Hepatocyte (in vitro differentiated cells): ENCODE measurements around the gene ADGRL3. TPM values are rescaled to one million over a fixed set of nuclear protein-coding genes. Genes with fewer than 3 reads are reported as not detected.

Source experiments
- DNase-seq: peaks from one replicate; pipeline ENCODE4 v3.0.0-alpha.2; 2016; ENCODE audit warnings: low spot score
- H2AFZ ChIP-seq: fragments of 200-600 bp; sonication (generic); 2 replicates; pipeline ENCODE4 v1.6.0; 2016; ENCODE audit warnings: antibody characterized with exemption, mild to moderate bottlenecking
- H3K27ac ChIP-seq: fragments of 200-600 bp; sonication (generic); 2 replicates; pipeline ENCODE4 v1.5.1; 2016; ENCODE audit warnings: mild to moderate bottlenecking
- H3K27me3 ChIP-seq: fragments of 200-600 bp; sonication (generic); 2 replicates; pipeline ENCODE4 v1.6.1; 2016
- H3K36me3 ChIP-seq: fragments of 200-600 bp; sonication (generic); replicated peaks from 2 replicates; pipeline ENCODE4 v1.5.1; 2016; ENCODE audit warnings: low read depth; ENCODE audit not compliant: insufficient read depth
- H3K4me1 ChIP-seq: fragments of 200-600 bp; sonication (generic); 2 replicates; pipeline ENCODE4 v1.5.1; 2016; ENCODE audit warnings: mild to moderate bottlenecking, moderate library complexity; ENCODE audit not compliant: insufficient read depth
- H3K4me2 ChIP-seq: fragments of 200-600 bp; sonication (generic); 2 replicates; pipeline ENCODE4 v1.6.0; 2016
- H3K4me3 ChIP-seq: fragments of 200-600 bp; sonication (generic); 2 replicates; pipeline ENCODE4 v1.5.1; 2016; ENCODE audit warnings: mild to moderate bottlenecking
- H3K79me2 ChIP-seq: fragments of 200-600 bp; sonication (generic); 2 replicates; pipeline ENCODE4 v1.6.0; 2017; ENCODE audit warnings: mild to moderate bottlenecking
- H3K9me2 ChIP-seq: fragments of 200-600 bp; sonication (generic); replicated peaks from 2 replicates; pipeline ENCODE4 v1.6.0; 2017; ENCODE audit warnings: mild to moderate bottlenecking; ENCODE audit not compliant: insufficient read depth
- H3K9me3 ChIP-seq: fragments of 200-600 bp; sonication (generic); 2 replicates; pipeline ENCODE4 v1.5.1; 2016; ENCODE audit warnings: low read depth, mild to moderate bottlenecking
- H4K20me1 ChIP-seq: fragments of 200-600 bp; sonication (generic); 2 replicates; pipeline ENCODE4 v1.6.0; 2016; ENCODE audit warnings: mild to moderate bottlenecking; ENCODE audit not compliant: insufficient read depth, poor library complexity, severe bottlenecking
- EZH2 ChIP-seq: fragments of 200-600 bp; sonication (generic); IDR thresholded peaks from 2 replicates; pipeline ENCODE4 v1.6.1; 2016; ENCODE audit warnings: antibody characterized with exemption, mild to moderate bottlenecking, borderline replicate concordance
- EZH2phosphoT487 ChIP-seq: fragments of 200-600 bp; sonication (generic); IDR thresholded peaks from one replicate; pipeline ENCODE4 v1.6.1; 2018; ENCODE audit warnings: antibody characterized with exemption, mild to moderate bottlenecking, low read depth, moderate library complexity; ENCODE audit not compliant: unreplicated experiment, severe bottlenecking
- WGBS: methylation state at CpG from one replicate; pipeline ENCODE4 v1.1.6; 2016; ENCODE audit warnings: low lambda C conversion rate; ENCODE audit errors: missing lambda C conversion rate; 5-methylcytosine and 5-hydroxymethylcytosine counted together
- polyA plus RNA-seq: library from polyadenylated mRNA; unstranded; fragments of >200 nt; fragmentation: Nextera tagmentation; extraction: Ambion mirVana; gene quantifications from 2 replicates; pipeline ENCODE4 v1.2.1, GENCODE V29; 2016
- total RNA-seq: library from RNA; depleted of rRNA; stranded (reverse); fragments of >200 nt; gene quantifications from 2 replicates; pipeline ENCODE4 v1.2.3, GENCODE V29; 2014
- TF ChIP-seq, protein P1 (sequence below): fragments of 200-600 bp; sonication (generic); IDR thresholded peaks from 2 replicates; pipeline ENCODE4 v1.5.1; 2016; ENCODE audit warnings: antibody characterized with exemption, mild to moderate bottlenecking; ENCODE audit not compliant: poor library complexity

The ADGRL3 gene
- total and polyA plus RNA-seq, 2 experiments from 2014 or later: 4.4 to 21.2 TPM

DNA sequence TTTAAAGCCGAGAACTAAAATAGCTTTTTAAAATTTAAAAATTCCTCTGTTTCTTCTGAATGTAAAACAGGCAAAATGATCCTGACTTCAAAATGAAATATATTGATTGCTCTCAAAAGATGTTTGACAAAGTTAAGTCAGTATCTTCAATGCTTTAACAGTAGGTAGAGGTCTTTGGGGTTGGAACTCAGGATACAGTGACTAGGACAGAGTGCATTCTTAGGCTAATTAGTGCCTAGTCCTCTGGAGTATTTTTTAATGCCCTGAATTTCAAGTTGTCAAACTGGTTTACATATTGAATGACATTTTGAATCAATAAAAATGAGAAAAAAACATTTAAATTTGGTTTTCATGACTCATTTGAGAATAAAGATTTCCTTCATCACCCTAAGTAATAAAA is 877.3 kb downstream of the ADGRL3 start:
- no peaks in the 10 kb centered on the region for H3K79me2 ChIP-seq
- no peak overlapping the region for H2AFZ ChIP-seq
- no peaks in the 10 kb centered on the region for H3K4me1 ChIP-seq
- no peaks in the 10 kb centered on the region for H4K20me1 ChIP-seq
- no peak overlapping the region for H3K4me3 ChIP-seq
- no peaks in the 10 kb centered on the region for H3K27me3 ChIP-seq
- TF ChIP-seq, protein P1, sequence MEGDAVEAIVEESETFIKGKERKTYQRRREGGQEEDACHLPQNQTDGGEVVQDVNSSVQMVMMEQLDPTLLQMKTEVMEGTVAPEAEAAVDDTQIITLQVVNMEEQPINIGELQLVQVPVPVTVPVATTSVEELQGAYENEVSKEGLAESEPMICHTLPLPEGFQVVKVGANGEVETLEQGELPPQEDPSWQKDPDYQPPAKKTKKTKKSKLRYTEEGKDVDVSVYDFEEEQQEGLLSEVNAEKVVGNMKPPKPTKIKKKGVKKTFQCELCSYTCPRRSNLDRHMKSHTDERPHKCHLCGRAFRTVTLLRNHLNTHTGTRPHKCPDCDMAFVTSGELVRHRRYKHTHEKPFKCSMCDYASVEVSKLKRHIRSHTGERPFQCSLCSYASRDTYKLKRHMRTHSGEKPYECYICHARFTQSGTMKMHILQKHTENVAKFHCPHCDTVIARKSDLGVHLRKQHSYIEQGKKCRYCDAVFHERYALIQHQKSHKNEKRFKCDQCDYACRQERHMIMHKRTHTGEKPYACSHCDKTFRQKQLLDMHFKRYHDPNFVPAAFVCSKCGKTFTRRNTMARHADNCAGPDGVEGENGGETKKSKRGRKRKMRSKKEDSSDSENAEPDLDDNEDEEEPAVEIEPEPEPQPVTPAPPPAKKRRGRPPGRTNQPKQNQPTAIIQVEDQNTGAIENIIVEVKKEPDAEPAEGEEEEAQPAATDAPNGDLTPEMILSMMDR: no peak
- TF ChIP-seq EZH2phosphoT487: no peak
- no peak for TF ChIP-seq EZH2
- H3K4me2 ChIP-seq: no peak overlapping the region
- H3K36me3 ChIP-seq: no peaks in the 10 kb centered on the region
- no peak for DNase-seq
- H3K9me2 ChIP-seq: no peaks in the 10 kb centered on the region
- H3K27ac ChIP-seq: no peak overlapping the region
- 100% methylated on average over 1 of the region's 1 CpG for WGBS
- H3K9me3 ChIP-seq: no peaks in the 10 kb centered on the region

DNA sequence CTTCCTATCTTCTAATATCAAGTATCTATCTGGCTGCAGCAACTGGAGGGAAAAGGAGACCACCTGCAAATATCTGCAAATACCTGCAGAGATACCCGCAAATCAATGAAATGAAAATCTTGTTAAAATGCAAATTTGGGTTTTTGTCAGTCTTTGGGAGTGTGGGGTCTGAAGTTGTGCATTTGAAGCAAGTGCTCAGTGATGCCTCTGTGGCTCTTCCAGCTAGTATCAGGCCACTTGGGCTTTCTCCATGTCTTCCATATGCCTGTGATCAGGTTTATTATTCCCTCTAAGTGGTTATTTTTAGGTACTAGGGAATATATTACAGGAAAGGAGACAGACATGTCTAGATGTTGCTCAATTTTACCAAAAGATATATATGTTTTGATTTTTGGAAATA is 880.3 kb downstream of the ADGRL3 start:
- no peak for DNase-seq
- TF ChIP-seq, protein P1: no peak
- no peak for TF ChIP-seq EZH2

DNA sequence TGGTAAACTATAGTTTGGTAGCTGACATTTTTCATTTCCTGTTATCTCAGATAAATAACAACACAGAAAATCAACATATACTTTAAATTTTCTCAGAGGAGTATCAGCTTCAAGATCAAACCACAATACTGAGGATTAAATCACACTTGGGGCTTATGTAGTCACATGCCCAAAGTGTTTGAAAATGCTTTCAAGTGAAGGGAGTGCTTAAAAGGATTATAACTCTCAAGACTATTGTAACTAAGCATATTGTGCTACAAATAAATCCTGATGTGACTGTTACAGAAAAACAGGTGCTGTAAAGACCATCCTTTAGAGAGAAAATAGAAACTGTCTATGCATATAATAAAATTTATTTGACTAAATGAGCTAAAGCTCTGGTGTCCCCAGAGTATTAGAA is 887.6 kb downstream of the ADGRL3 start:
- H3K4me2 ChIP-seq: no peak overlapping the region
- no peaks in the 10 kb centered on the region for H4K20me1 ChIP-seq
- H3K27ac ChIP-seq: no peak overlapping the region
- H3K4me3 ChIP-seq: no peak overlapping the region
- no peaks in the 10 kb centered on the region for H3K4me1 ChIP-seq
- no peak for DNase-seq
- no peaks in the 10 kb centered on the region for H3K79me2 ChIP-seq
- H2AFZ ChIP-seq: no peak overlapping the region
- H3K36me3 ChIP-seq: no peaks in the 10 kb centered on the region
- no peaks in the 10 kb centered on the region for H3K9me3 ChIP-seq
- H3K9me2 ChIP-seq: no peaks in the 10 kb centered on the region
- no peak for TF ChIP-seq EZH2phosphoT487
- no peak for TF ChIP-seq EZH2
- TF ChIP-seq, protein P1: no peak
- no peaks in the 10 kb centered on the region for H3K27me3 ChIP-seq

More for the DNA sequence above, 880.3 kb downstream of the ADGRL3 start:
- Histone ChIP-seq H2AFZ (no peak overlapping the region), H3K27me3 (no peaks in the 10 kb centered on the region), H3K9me2 (no peaks in the 10 kb centered on the region), H3K9me3 (no peaks in the 10 kb centered on the region), H4K20me1 (no peaks in the 10 kb centered on the region), H3K79me2 (no peaks in the 10 kb centered on the region), H3K36me3 (no peaks in the 10 kb centered on the region), H3K4me2 (no peak overlapping the region), H3K4me1 (no peaks in the 10 kb centered on the region), H3K27ac (no peak overlapping the region), H3K4me3 (no peak overlapping the region)
- WGBS: 30% methylated on average over 1 of the region's 1 CpG

DNA sequence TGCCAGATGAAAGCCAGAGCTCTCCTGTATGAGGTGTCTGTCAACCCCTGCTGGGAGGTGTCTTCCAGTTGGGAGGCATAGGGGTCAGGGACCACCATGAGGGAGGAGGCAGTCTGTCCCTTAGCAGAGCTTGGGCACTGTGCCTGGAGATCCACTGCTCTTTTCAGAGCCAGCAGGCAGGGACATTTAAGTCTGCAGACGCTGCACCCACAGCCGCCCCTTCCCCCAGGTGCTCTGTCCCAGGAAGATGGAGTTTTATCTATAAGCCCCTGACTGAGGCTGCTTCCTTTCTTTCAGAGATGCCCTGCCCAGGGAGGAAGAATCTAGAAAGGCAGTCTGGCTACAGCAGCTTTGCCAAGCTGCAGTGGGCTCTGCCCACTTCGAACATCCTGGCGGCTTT is 893.6 kb downstream of the ADGRL3 start:
- no peaks in the 10 kb centered on the region for H3K4me1 ChIP-seq
- H4K20me1 ChIP-seq: no peaks in the 10 kb centered on the region
- DNase-seq: no peak
- no peak overlapping the region for H3K4me2 ChIP-seq
- no peak overlapping the region for H3K4me3 ChIP-seq
- no peaks in the 10 kb centered on the region for H3K9me3 ChIP-seq
- TF ChIP-seq EZH2: no peak
- TF ChIP-seq, protein P1: no peak
- TF ChIP-seq EZH2phosphoT487: no peak
- no peak overlapping the region for H3K27ac ChIP-seq
- H3K79me2 ChIP-seq: no peaks in the 10 kb centered on the region
- no peak overlapping the region for H2AFZ ChIP-seq
- no peaks in the 10 kb centered on the region for H3K36me3 ChIP-seq
- no peaks in the 10 kb centered on the region for H3K27me3 ChIP-seq
- WGBS: 90% methylated on average over 4 of the region's 4 CpGs
- no peaks in the 10 kb centered on the region for H3K9me2 ChIP-seq
